Activated CD8-positive, alpha-beta memory T cell treated with anti-CD3 and anti-CD28 coated beads for 24 hours (primary cell): ENCODE measurements around the gene GHRHR.

Source experiments
- DNase-seq: peaks from one replicate; pipeline ENCODE4 v3.0.0-alpha.2; 2020

The GHRHR gene

GRCh38 chr7:30929686-30930085, 34.1 kb upstream of the GHRHR start:
- DNase-seq, result no peak

- no peak for DNase-seq
Measured at GRCh38 chr7:30930621-30931020, 33.1 kb upstream of the GHRHR start.

DNA sequence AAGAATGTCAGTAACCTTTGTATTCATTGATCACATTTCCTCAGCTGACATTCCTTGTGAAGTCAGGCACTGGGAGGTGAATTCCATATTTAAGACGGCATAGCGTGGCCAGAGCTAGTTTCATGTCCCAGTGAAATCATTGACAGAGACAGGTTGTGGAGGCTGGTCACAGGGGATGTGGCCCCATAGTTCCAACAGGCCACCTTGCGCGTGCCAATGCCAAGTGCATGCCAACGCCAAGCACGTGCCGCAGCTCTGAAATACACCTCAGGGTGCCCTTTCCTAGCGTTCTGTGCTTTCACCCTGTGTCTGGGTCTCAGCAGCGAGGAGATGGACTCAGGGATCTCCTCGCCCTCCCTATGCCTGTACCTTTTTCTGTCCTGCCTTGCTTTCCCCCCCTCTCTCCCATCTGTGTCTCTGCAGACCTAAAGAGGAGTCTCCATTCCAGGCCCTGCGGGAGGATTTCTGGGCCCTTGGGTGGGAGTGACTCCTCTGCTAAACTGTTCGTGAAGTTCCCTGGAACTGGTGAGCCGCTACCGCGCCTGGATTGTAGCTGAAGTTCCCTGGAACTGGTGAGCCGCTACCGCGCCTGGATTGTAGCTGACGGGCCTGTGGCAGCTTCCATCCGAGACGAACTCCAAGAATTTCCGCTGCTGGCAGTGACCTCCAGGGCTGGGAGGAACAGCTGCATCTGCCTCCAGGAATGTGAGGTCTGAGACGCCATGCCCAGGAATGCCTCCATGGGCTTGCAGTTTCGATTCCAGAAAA, 32.4 kb upstream of the GHRHR start:
- DNase-seq, result no peak

DNA sequence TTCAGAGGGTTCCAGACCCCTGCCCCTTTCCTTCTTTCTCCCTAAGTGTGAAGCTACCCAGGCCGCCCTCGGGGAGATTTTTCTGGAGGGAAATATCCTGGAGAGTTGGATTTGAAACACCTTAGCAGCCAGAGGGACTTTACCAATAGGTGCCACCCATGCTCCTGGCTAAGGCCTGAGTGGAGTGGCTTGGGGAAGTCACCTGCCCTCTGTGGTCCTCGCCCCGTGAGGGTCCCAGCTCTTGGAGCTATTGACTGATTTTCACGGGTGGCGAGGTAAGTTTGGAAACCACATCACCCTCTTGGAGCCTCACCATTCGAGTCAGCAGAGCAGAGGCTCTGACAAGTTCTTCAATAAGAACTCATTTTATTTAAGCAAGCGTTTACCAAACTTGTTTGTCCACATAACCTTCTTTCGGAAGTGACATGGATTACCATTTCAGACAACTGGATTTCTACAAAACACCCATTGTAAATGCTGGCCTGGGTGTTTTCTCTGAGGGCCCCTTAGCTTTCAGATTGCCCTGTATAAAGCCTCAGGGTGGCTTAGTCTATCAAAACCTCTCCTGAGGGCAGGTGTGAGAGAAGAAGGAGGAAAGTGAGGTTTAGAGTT, 31.7 kb upstream of the GHRHR start:
- DNase-seq, result no peak

- DNase-seq, result no peak
Measured at GRCh38 chr7:30932562-30932961, 31.2 kb upstream of the GHRHR start.

DNA sequence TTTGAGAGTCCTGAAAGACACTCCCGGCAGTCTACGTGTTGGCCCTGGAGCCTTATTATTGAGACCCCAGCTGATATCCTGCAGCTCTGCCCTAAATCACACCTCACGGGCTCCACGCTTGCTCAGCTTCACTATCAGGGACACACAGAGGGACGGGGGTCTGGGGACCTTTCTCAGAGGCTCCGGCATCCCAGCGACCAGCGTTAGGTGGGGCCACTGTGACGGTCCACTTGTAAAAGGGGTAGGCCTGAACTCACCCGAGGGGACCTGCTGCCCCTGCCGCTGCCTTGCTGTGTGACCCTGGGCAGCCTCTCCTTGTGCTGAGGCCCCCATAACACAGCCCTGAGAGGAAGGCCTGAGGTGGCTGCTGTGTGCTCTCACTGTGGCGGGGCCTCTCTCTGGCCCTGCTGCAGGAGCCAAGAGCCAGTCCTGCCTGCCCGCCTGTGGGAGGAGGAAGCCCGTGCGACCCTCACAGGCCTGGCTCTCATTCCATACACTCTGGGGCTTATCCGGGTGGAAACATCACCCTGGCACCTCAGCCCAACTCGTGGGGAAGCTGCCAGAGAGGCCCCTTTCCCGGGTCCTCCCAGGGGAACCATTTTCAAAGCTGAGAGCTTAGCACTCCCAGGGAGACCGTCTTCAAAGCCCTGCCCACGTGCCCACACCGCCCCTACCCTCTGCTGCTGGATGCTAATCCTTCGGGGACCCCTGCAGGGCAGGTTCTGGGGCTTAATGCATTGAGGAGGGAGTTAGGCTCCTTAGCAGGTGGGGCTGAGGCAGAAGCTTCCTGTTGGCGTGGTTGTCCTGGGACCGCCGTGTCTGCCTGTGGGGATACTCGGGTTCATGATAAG, 30.4 kb upstream of the GHRHR start:
- no peak for DNase-seq

DNA sequence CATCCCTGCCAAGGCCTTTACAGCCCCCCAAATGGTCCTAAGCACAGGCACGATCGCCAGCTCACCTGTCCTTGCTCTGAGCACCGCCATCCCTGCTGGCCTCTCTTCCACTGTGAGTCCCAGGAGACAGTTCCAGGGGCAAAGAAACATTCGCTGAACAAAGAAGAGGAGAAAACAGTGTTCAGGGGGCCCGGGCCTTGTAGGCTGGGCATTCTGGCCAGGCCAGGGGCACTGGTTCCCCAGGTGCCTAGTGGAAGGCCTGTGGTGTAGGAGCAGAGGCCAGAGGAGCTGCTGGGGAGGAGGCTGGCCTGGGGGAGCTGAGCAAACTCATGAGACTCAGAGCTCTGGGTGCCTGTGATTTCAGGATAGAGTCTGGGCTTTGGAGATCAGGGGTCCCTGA, 29.5 kb upstream of the GHRHR start:
- DNase-seq, result no peak

DNA sequence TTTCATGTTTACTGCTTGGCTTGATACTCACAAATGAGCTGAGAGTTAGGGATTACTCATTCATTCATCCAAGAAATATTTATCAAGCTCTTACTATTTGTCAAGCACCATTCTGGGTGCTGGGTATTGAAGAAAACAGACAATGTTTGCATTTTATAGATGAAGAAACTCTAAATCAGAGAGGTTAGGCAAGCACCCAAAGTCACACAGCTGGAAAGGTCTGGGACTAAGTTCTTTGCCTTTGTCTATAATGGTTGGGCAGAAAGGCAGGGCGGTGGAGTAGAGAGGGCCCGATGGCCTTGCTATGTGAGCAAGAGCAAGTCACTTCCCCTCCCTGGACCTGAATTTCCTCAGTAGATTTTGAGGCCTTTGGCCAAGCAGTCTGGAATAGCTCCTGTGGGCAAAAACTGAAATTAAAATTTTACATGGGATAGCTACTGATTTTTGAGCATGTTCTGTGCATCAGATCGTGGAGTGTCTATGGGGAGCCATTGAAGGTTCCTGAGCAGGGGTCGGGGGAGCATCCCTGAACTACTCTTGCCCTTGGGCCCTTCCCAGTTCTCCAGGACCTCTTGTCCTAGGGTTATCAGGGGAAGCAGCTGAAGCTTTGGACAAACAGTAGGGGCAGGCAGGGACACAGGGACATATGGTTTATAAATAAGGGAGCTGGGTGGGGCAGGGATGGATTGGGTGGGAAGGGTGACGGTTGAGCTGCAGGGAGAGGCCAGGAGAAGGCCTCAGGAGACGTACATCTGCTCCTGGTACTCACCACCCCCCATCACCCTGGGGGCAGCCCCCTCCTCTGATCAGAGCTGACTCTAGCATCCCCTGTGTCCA, 28.8 kb upstream of the GHRHR start:
- DNase-seq, result no peak

GRCh38 chr7:30935569-30935877, 28.2 kb upstream of the GHRHR start:
- DNase-seq, result no peak

DNA sequence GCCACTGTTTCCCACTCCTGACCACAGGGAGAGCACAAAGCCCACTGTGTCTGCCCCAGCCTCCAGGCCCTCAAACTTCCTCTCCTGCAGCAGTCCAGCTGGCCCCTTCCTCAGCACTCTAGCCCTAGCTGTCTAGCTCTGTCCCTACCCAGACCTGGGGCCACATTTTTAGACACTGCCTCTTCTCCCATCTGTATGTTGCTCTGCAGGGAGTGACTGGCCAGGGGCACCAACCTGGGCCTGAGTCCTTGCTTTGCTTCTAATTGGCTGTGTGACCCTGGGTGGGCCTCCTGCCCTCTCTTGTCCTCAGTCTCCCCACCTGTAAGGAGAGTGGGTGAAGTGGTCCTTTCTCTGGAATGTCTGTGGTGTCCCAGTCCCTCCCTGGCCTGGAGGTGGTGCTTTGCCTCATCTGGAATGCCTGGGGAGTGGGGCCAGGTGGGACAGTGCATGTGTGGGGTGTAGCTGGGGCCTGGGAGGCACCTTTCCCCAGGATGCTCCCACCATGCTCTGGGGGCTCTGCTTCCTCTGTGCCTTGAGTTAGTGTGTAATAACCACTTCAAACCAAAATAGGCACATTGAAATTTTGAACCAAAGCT, 27.0 kb upstream of the GHRHR start:
- DNase-seq, result peak; percentile 43

- DNase-seq, result no peak
Measured at GRCh38 chr7:30937416-30937815, 26.3 kb upstream of the GHRHR start.

- DNase-seq, result peak; percentile 85
Measured at GRCh38 chr7:30938435-30939316, 25.1 kb upstream of the GHRHR start.

GRCh38 chr7:30941582-30942323, 22.0 kb upstream of the GHRHR start:
- DNase-seq, result no peak

- DNase-seq, result no peak
Measured at GRCh38 chr7:30950197-30950596, 13.6 kb upstream of the GHRHR start.

DNA sequence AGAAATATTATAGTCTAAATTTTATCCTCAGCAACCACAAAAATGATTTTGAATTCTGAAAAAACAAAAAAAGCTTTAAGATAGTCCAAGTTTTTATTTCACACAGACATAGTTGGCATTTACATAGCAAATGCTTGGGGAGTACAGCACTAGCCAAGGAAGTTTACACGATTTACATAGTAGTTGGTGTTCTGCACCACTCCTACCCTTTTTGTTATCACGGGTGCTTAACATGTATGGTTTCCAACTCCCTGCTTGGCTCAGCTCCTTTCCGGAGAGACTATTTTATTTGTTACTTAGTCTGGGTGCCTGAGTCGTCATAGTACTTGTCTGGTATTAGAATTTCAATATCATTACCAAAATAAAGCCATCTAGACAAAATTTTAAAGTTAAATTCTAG, 8.8 kb upstream of the GHRHR start:
- DNase-seq, result no peak

DNA sequence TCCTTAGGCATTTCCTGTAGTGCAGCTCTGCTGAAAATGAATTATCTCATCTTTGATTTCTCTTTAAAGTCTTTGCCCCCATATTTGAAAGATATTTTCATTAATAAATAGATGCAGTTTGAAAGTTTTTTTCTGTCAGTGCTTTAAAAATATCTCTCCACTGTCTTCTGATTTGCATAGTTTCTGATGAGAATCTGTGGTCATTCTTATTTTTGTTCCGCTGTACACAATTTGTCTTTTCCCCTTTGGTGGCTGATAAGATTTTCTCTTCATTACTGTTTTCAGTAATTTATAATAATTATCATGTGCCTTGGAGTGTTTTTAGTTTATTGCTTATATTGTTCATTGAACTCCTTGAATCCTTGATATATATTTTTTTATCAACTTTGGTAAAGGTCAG, 7.0 kb upstream of the GHRHR start:
- DNase-seq, result no peak

GRCh38 chr7:30965372-30965771, 1.6 kb downstream of the GHRHR start:
- no peak for DNase-seq

DNA sequence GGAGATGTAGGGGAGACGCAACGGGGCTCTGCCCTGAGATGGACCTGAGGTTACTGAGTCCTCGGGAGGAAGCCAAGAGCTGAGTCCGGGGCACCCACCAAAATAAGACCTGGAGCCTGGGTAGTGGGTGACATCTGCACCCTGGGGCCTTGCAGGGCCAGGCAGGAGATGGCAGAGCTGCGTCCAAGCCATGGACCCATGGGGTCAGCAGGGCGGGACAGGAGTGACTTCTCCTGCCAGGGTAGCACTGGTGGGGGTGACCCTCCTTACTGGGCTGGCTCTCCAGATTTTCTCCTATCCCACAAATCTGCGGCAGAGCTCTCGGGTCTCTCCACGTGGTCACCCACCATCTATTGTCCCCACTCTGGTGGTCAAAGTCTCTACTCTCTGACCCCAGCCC, 2.1 kb downstream of the GHRHR start:
- DNase-seq, result no peak

DNA sequence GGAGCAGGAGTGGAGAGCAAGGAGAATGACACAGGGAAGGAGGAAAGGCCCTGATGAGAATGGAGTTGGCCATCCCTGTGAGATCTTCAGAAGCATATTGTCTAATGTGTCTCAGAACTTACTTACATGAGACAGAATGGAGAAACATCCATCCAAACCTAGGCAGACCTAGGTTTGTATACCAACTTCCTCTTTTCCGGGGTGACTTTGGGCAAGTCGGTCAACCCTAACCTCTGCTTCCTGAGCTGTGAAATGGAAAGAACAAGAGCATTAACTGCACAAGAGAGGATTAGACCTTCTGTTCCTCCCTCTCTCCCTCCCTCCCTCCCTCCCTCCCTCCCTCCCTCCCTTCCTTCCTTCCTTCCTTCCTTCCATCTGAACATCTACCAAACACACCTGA, 4.5 kb downstream of the GHRHR start:
- no peak for DNase-seq

GRCh38 chr7:30968747-30969603, 5.2 kb downstream of the GHRHR start:
- DNase-seq, result no peak
